ENCODE data around the gene DEFB118. TPM values are rescaled to one million over a fixed set of nuclear protein-coding genes. Genes with fewer than 3 reads are reported as not detected.

The DEFB118 gene
- total RNA-seq, 4 donors from 2014 or later = not detected

- intact Hi-C loops (cut with DNase I) = no loop called here
- 48% methylated on average over 3 of the region's 3 CpGs for WGBS
Observed at GRCh38 chr20:31394900-31395299, 26.5 kb downstream of the DEFB118 start.

GRCh38 chr20:31403886-31404285 lies 35.5 kb downstream of the DEFB118 start:
- Histone ChIP-seq H3K27ac (replicated peaks in 1 of 4) (no peak overlapping the region), H3K4me3 (no peak overlapping the region), H3K27me3 (peaks cover 0 to 20% (median 0%) of the 10 kb centered on the region in 4 donors), H3K36me3 (no peaks in the 10 kb centered on the region), H3K4me1 (no peaks in the 10 kb centered on the region), H3K9me3 (no peaks in the 10 kb centered on the region)
- 29% methylated on average over 1 of the region's 1 CpG for WGBS
- DNase-seq (ENCODE audit: extremely low spot score) = no peak
- TF ChIP-seq POLR2A (IDR thresholded peaks at IDR 0.05; ENCODE audit: low read depth) (no peak), EP300 (IDR thresholded peaks at IDR 0.05) (no peak), POLR2AphosphoS5 (IDR thresholded peaks at IDR 0.05) (no peak), CTCF (IDR thresholded peaks at IDR 0.05) (no peak)
- intact Hi-C loops (cut with DNase I) = no loop called here

More at GRCh38 chr20:31394900-31395299, 26.5 kb downstream of the DEFB118 start:
- DNase-seq (ENCODE audit: extremely low spot score) = no peak
- Histone ChIP-seq H3K4me3 (no peak overlapping the region), H3K36me3 (no peaks in the 10 kb centered on the region), H3K9me3 (no peaks in the 10 kb centered on the region), H3K4me1 (no peaks in the 10 kb centered on the region), H3K27me3 (peaks cover 0 to 25% (median 0%) of the 10 kb centered on the region in 4 donors), H3K27ac (replicated peaks in 1 of 4) (no peak overlapping the region)
- TF ChIP-seq POLR2AphosphoS5 (IDR thresholded peaks at IDR 0.05) = no peak
- TF ChIP-seq CTCF (IDR thresholded peaks at IDR 0.05) = no peak
- no peak for TF ChIP-seq EP300 (IDR thresholded peaks at IDR 0.05)
- no peak for TF ChIP-seq POLR2A (IDR thresholded peaks at IDR 0.05; ENCODE audit: low read depth)

- Histone ChIP-seq H3K36me3 (no peaks in the 10 kb centered on the region), H3K27me3 (peaks cover 0 to 20% (median 0%) of the 10 kb centered on the region in 4 donors), H3K4me1 (no peaks in the 10 kb centered on the region), H3K9me3 (no peaks in the 10 kb centered on the region), H3K27ac (replicated peaks in 1 of 4) (no peak within 1 kb of the TSS), H3K4me3 (no peak within 1 kb of the TSS)
- no peak for DNase-seq (ENCODE audit: extremely low spot score)
- TF ChIP-seq CTCF (IDR thresholded peaks at IDR 0.05) (no peak), EP300 (IDR thresholded peaks at IDR 0.05) (no peak), POLR2AphosphoS5 (IDR thresholded peaks at IDR 0.05) (no peak), POLR2A (IDR thresholded peaks at IDR 0.05; ENCODE audit: low read depth) (no peak)
- WGBS = 48% methylated on average over 3 of the region's 3 CpGs
- intact Hi-C loops (cut with DNase I) = no loop called here
Observed at GRCh38 chr20:31406115-31406514, 37.7 kb downstream of the DEFB118 start, which contains the start of gene DEFB121. Gene DEFB121, minus strand, starts transcription at chr20:31406215. Its CDS starts 63 bp downstream, at chr20:31406152.

- no peak overlapping the region for H3K4me3 ChIP-seq
- no peaks in the 10 kb centered on the region for H3K9me3 ChIP-seq
- TF ChIP-seq CTCF (IDR thresholded peaks at IDR 0.05) (no peak), EP300 (IDR thresholded peaks at IDR 0.05) (no peak), POLR2A (IDR thresholded peaks at IDR 0.05; ENCODE audit: low read depth) (no peak), POLR2AphosphoS5 (IDR thresholded peaks at IDR 0.05) (no peak)
- no peaks in the 10 kb centered on the region for H3K4me1 ChIP-seq
- no peak overlapping the region for H3K27ac ChIP-seq (replicated peaks in 1 of 4)
- intact Hi-C loops (cut with DNase I) = no loop called here
- H3K36me3 ChIP-seq = no peaks in the 10 kb centered on the region
- H3K27me3 ChIP-seq = peaks cover 0 to 4% (median 0%) of the 10 kb centered on the region in 4 donors
- WGBS = 48% methylated on average over 1 of the region's 1 CpG
- DNase-seq (ENCODE audit: extremely low spot score) = no peak
Observed at GRCh38 chr20:31410011-31410410, 41.6 kb downstream of the DEFB118 start.

- WGBS = 71% methylated on average over 6 of the region's 6 CpGs
Observed at GRCh38 chr20:31414381-31414780, 46.0 kb downstream of the DEFB118 start.

More at GRCh38 chr20:31414381-31414780, 46.0 kb downstream of the DEFB118 start:
- H3K27ac ChIP-seq (replicated peaks in 1 of 4) = no peak overlapping the region
- no peak for TF ChIP-seq CTCF (IDR thresholded peaks at IDR 0.05)
- no peak for TF ChIP-seq POLR2AphosphoS5 (IDR thresholded peaks at IDR 0.05)
- no peak for TF ChIP-seq EP300 (IDR thresholded peaks at IDR 0.05)
- TF ChIP-seq POLR2A (IDR thresholded peaks at IDR 0.05; ENCODE audit: low read depth) = no peak
- H3K36me3 ChIP-seq = no peaks in the 10 kb centered on the region
- no peak for DNase-seq (ENCODE audit: extremely low spot score)
- no peaks in the 10 kb centered on the region for H3K27me3 ChIP-seq
- intact Hi-C loops (cut with DNase I) = no loop called here
- H3K4me1 ChIP-seq = no peaks in the 10 kb centered on the region
- no peak overlapping the region for H3K4me3 ChIP-seq
- H3K9me3 ChIP-seq = no peaks in the 10 kb centered on the region

Measured in esophagus muscularis mucosa (tissue), 4 donors.